ENCODE results near the gene PRSS21. TPM values are rescaled to one million over a fixed set of nuclear protein-coding genes. Genes with fewer than 3 reads are reported as not detected.

The PRSS21 gene
- total and polyA plus RNA-seq, 4 experiments from 2014 or later: 0.96 to 11.5 (median 4.4) TPM

GRCh38 chr16:2817340-2818271, 569 bp downstream of the PRSS21 start:
- no peaks in the 10 kb centered on the region for H3K4me1 ChIP-seq (ENCODE audit: insufficient read depth, low read length)
- ChIA-PET POLR2A (ENCODE audit: partially characterized antibody) (no interaction called here), CTCF (ENCODE audit: partially characterized antibody) (no interaction called here)
- H3K27ac ChIP-seq (ENCODE audit: low read depth, low read length): no peak overlapping the region
- H3K4me1 Mint-ChIP-seq: no peaks in the 10 kb centered on the region
- intact Hi-C loops (cut with micrococcal nuclease): no loop called here
- no peaks in the 10 kb centered on the region for H3K9me3 ChIP-seq (ENCODE audit: control insufficient read depth in 1 of 2, low read length in 2 of 2)
- H3K9me3 Mint-ChIP-seq: no peaks in the 10 kb centered on the region
- H3K36me3 Mint-ChIP-seq: no peaks in the 10 kb centered on the region
- H3K27ac Mint-ChIP-seq: peak overlapping the region in 1 of 7 donors; percentile 22
- H3K4me3 ChIP-seq (ENCODE audit: low read length in 2 of 2): no peak overlapping the region
- H3K4me3 Mint-ChIP-seq: peak overlapping the region in 3 of 8 donors; percentile 36 to 57 (median 47)
- H3K27me3 ChIP-seq (ENCODE audit: insufficient read depth, low read length): no peaks in the 10 kb centered on the region
- DNase-seq: no peak
- no peaks in the 10 kb centered on the region for H3K36me3 ChIP-seq (ENCODE audit: insufficient read depth, low read length)
- peaks cover 0 to 3% of the 10 kb centered on the region in 2 donors for H3K27me3 Mint-ChIP-seq

- intact Hi-C loops (cut with micrococcal nuclease): no loop called here
- H3K4me1 ChIP-seq (ENCODE audit: insufficient read depth, low read length): no peaks in the 10 kb centered on the region
- no peak overlapping the region for H3K27ac ChIP-seq (ENCODE audit: low read depth, low read length)
- peak overlapping the region in 2 of 8 donors; percentile 36 to 48 for H3K4me3 Mint-ChIP-seq
- H3K9me3 ChIP-seq (ENCODE audit: control insufficient read depth in 1 of 2, low read length in 2 of 2): no peaks in the 10 kb centered on the region
- peak overlapping the region in 3 of 7 donors; percentile 22 to 67 (median 44) for H3K27ac Mint-ChIP-seq
- H3K36me3 ChIP-seq (ENCODE audit: insufficient read depth, low read length): no peaks in the 10 kb centered on the region
- CTCF ChIA-PET (ENCODE audit: partially characterized antibody): no interaction called here
- DNase-seq: no peak
- H3K9me3 Mint-ChIP-seq: no peaks in the 10 kb centered on the region
- H3K27me3 ChIP-seq (ENCODE audit: insufficient read depth, low read length): no peaks in the 10 kb centered on the region
- POLR2A ChIA-PET (ENCODE audit: partially characterized antibody): interaction anchor here (0.8 kb wide), 1 partner anchor 40 kb away, joined by 3 read pairs; no protein-coding TSS in a partner anchor
- no peak overlapping the region for H3K4me3 ChIP-seq (ENCODE audit: low read length in 2 of 2)
- peaks cover 1 to 3% of the 10 kb centered on the region in 2 donors for H3K27me3 Mint-ChIP-seq
- no peaks in the 10 kb centered on the region for H3K4me1 Mint-ChIP-seq
- H3K36me3 Mint-ChIP-seq: no peaks in the 10 kb centered on the region
These were observed 1.3 kb downstream of the PRSS21 start for GRCh38 chr16:2818272-2818876.

DNA sequence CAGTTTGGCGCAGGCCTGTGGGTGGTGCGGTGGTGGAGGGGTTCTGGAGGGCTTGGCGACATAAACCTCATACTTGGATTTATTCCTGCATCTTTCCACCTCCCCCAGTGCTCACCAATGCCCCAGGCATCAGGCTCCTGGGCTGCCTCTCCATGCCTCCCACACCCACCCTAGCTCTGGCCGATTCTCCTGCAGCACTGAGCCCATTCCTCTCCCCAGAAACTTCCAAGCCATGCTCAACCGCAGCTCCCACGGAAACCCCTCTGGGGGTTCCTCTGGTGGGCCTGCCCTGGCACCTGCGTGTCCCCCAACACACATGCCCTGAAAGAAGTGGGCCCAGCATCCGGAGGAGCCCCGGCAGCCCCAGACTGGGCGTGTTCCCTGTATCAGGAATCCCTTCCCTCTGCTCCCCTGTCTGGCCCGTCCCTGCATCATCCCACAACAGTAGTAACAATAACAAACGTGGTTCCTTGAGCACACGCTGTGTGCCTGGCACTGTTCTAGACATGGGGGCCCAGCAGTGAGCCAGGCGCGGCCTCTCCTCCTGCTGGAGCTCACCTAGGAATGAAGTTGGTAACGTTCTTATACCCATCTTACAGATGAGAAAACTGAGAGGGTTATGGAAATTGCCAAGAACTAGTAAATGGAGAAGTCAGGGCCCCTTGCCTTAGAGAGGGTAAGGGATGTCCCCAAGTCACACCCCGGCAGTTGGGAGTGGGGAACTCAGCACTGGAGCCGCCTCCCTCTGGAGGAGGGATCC, 2.3 kb downstream of the PRSS21 start:
- Mint-ChIP-seq H3K4me1 (no peaks in the 10 kb centered on the region), H3K4me3 (no peak overlapping the region), H3K27ac (peak overlapping the region in 1 of 7 donors; percentile 8), H3K27me3 (peaks cover 1 to 3% of the 10 kb centered on the region in 2 donors), H3K9me3 (no peaks in the 10 kb centered on the region), H3K36me3 (no peaks in the 10 kb centered on the region)
- Histone ChIP-seq H3K4me3 (ENCODE audit: low read length in 2 of 2) (no peak overlapping the region), H3K9me3 (ENCODE audit: control insufficient read depth in 1 of 2, low read length in 2 of 2) (no peaks in the 10 kb centered on the region), H3K4me1 (ENCODE audit: insufficient read depth, low read length) (no peaks in the 10 kb centered on the region), H3K27ac (ENCODE audit: low read depth, low read length) (no peak overlapping the region), H3K27me3 (ENCODE audit: insufficient read depth, low read length) (no peaks in the 10 kb centered on the region), H3K36me3 (ENCODE audit: insufficient read depth, low read length) (no peaks in the 10 kb centered on the region)
- ChIA-PET CTCF (ENCODE audit: partially characterized antibody) (no interaction called here), POLR2A (ENCODE audit: partially characterized antibody) (no interaction called here)
- no peak for DNase-seq
- intact Hi-C loops (cut with micrococcal nuclease): no loop called here

DNA sequence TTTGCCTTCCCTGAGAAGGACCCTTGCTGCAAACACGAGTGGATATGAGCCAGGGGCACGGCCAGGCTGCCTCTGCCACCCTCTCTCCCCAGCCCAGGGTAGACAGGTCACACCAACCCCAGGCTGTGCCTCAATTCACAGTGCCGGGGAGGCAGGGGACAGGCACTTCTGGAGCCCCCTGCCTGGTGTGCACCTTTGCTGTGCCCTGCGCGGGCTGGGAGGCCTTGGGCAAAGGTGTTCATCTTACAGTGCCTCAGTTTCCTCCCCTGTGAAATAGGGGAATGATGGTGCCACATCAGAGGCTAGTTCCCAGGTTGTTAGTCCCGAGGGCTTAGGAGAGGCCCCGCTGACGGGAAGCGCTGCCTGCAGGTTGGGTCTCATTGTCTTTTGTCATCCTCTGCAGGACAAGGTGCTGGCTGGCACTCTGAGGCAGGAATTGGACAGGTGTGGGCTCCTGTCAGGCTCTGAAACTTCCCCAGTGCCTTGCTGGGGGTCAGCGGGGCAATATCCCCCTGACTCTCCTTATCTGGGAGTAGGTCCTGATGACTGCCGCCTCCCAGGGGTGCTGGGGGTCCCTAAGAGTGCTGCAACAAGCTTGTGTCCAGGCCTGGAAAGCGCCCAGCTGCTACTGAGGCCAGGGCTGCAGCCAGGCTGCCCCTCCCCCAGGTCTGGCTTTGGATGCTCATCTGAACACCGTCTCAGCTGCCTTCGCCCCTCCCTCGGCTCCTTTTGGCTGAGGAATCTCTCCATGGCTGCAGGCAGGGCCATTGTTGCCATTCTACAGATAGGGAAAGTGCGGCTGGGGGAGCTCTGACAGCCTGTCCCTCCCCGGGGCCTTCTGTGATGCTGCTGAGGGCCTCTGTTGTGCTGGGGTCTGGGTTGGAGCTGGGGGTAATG, 3.1 kb downstream of the PRSS21 start:
- H3K9me3 ChIP-seq (ENCODE audit: control insufficient read depth in 1 of 2, low read length in 2 of 2): no peaks in the 10 kb centered on the region
- no peaks in the 10 kb centered on the region for H3K27me3 ChIP-seq (ENCODE audit: insufficient read depth, low read length)
- H3K27ac Mint-ChIP-seq: no peak overlapping the region
- H3K9me3 Mint-ChIP-seq: no peaks in the 10 kb centered on the region
- H3K4me3 Mint-ChIP-seq: no peak overlapping the region
- H3K36me3 ChIP-seq (ENCODE audit: insufficient read depth, low read length): no peaks in the 10 kb centered on the region
- POLR2A ChIA-PET (ENCODE audit: partially characterized antibody): no interaction called here
- no peak overlapping the region for H3K4me3 ChIP-seq (ENCODE audit: low read length in 2 of 2)
- no peaks in the 10 kb centered on the region for H3K4me1 ChIP-seq (ENCODE audit: insufficient read depth, low read length)
- no peak overlapping the region for H3K27ac ChIP-seq (ENCODE audit: low read depth, low read length)
- CTCF ChIA-PET (ENCODE audit: partially characterized antibody): no interaction called here
- H3K4me1 Mint-ChIP-seq: no peaks in the 10 kb centered on the region
- intact Hi-C loops (cut with micrococcal nuclease): no loop called here
- no peak for DNase-seq
- H3K36me3 Mint-ChIP-seq: no peaks in the 10 kb centered on the region
- H3K27me3 Mint-ChIP-seq: peaks cover 1 to 3% of the 10 kb centered on the region in 2 donors

DNA sequence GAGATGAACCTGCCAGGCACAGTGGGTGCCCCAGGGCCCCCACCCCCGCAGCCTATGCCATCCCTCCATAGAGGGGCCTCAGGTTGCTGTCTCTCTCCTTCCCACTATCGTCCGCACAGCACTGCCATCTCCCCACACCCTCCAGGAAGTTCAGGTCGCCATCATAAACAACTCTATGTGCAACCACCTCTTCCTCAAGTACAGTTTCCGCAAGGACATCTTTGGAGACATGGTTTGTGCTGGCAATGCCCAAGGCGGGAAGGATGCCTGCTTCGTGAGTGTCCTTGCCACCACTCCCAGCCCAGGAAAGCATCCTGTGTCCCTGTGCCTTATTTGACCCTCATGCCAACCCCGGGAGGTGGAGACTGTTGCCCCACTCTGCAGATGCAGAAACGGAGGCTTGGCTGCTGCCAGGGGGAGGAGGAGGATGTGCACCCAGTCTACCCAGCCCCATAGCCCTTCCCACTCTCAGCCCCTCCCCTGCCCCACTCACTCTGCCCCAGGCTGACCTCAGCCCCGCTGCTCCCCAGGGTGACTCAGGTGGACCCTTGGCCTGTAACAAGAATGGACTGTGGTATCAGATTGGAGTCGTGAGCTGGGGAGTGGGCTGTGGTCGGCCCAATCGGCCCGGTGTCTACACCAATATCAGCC, 3.9 kb downstream of the PRSS21 start:
- H3K27me3 ChIP-seq (ENCODE audit: insufficient read depth, low read length): no peaks in the 10 kb centered on the region
- no peaks in the 10 kb centered on the region for H3K9me3 ChIP-seq (ENCODE audit: control insufficient read depth in 1 of 2, low read length in 2 of 2)
- Mint-ChIP-seq H3K4me1 (no peaks in the 10 kb centered on the region), H3K9me3 (no peaks in the 10 kb centered on the region), H3K36me3 (no peaks in the 10 kb centered on the region), H3K27ac (no peak overlapping the region), H3K4me3 (no peak overlapping the region), H3K27me3 (peaks cover 1 to 3% of the 10 kb centered on the region in 2 donors)
- no peak overlapping the region for H3K4me3 ChIP-seq (ENCODE audit: low read length in 2 of 2)
- DNase-seq: no peak
- H3K4me1 ChIP-seq (ENCODE audit: insufficient read depth, low read length): no peaks in the 10 kb centered on the region
- H3K27ac ChIP-seq (ENCODE audit: low read depth, low read length): no peak overlapping the region
- no peaks in the 10 kb centered on the region for H3K36me3 ChIP-seq (ENCODE audit: insufficient read depth, low read length)
- POLR2A ChIA-PET (ENCODE audit: partially characterized antibody): interaction anchor here (0.8 kb wide), 1 partner anchor 112 kb away, joined by 3 read pairs; no protein-coding TSS in a partner anchor
- intact Hi-C loops (cut with micrococcal nuclease): no loop called here
- CTCF ChIA-PET (ENCODE audit: partially characterized antibody): no interaction called here

DNA sequence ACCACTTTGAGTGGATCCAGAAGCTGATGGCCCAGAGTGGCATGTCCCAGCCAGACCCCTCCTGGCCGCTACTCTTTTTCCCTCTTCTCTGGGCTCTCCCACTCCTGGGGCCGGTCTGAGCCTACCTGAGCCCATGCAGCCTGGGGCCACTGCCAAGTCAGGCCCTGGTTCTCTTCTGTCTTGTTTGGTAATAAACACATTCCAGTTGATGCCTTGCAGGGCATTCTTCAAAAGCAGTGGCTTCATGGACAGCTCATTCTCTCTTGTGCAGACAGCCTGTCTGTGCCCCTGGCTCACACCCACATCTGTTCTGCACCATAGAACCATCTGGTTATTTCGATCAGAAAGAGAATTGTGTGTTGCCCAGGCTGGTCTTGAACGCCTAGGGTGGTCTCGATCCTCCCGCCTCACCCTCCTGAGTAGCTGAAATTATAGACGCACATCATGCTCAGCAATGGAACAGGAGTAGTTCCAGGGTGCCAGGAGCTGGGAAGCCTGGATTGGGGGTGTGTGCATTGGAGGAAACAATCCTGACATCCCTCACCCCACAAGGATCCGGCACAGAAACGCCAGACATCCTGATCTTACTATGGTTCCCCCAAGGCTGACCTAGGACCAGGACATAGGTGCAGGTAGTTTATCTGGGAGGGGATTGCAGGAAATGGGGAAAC, 4.6 kb downstream of the PRSS21 start:
- intact Hi-C loops (cut with micrococcal nuclease): no loop called here
- Histone ChIP-seq H3K4me1 (ENCODE audit: insufficient read depth, low read length) (no peaks in the 10 kb centered on the region), H3K27me3 (ENCODE audit: insufficient read depth, low read length) (no peaks in the 10 kb centered on the region), H3K9me3 (ENCODE audit: control insufficient read depth in 1 of 2, low read length in 2 of 2) (no peaks in the 10 kb centered on the region), H3K27ac (ENCODE audit: low read depth, low read length) (no peak overlapping the region), H3K4me3 (ENCODE audit: low read length in 2 of 2) (no peak overlapping the region), H3K36me3 (ENCODE audit: insufficient read depth, low read length) (no peaks in the 10 kb centered on the region)
- H3K27me3 Mint-ChIP-seq: peaks cover 1 to 3% of the 10 kb centered on the region in 2 donors
- ChIA-PET CTCF (ENCODE audit: partially characterized antibody) (interaction anchor here (1.6 kb wide), 1 partner anchor 17 kb away, joined by 3 read pairs; no protein-coding TSS in a partner anchor), POLR2A (ENCODE audit: partially characterized antibody) (interaction anchor here (0.8 kb wide), 1 partner anchor 112 kb away, joined by 3 read pairs; no protein-coding TSS in a partner anchor)
- no peaks in the 10 kb centered on the region for H3K36me3 Mint-ChIP-seq
- no peak overlapping the region for H3K4me3 Mint-ChIP-seq
- no peak overlapping the region for H3K27ac Mint-ChIP-seq
- H3K9me3 Mint-ChIP-seq: no peaks in the 10 kb centered on the region
- DNase-seq: no peak
- no peaks in the 10 kb centered on the region for H3K4me1 Mint-ChIP-seq
